Fibroblast of pulmonary artery (primary cell): Measurements from ENCODE around the gene YTHDF1.
"Not testable (repeated sequence)": the region's sequence is repeated elsewhere in the genome, so short reads cannot be mapped to it uniquely, and the experiment has no call there.

Experiments
- DNase-seq: peaks from one replicate; pipeline ENCODE4 v3.0.0-alpha.2; 2010; ENCODE audit warnings: low read depth
- H3K4me3 ChIP-seq: replicated peaks from 2 replicates; pipeline ENCODE4 v1.5.1; 2011; ENCODE audit warnings: low read depth, mild to moderate bottlenecking, control low read depth, low read length, moderate library complexity
- CTCF ChIP-seq: IDR thresholded peaks from 2 replicates; pipeline ENCODE4 v1.5.1; 2011; ENCODE audit warnings: mild to moderate bottlenecking, control low read depth, low read length, inconsistent platforms; ENCODE audit errors: missing control alignments

YTHDF1 gene

GRCh38 chr20:63223121-63223825 lies 7.3 kb upstream of the YTHDF1 start:
- peak; percentile 76 for TF ChIP-seq CTCF
- H3K4me3 ChIP-seq = no peak overlapping the region
- peak; percentile 46 for DNase-seq

- no peak overlapping the region for H3K4me3 ChIP-seq
- no peak for TF ChIP-seq CTCF
- DNase-seq = no peak
Observed at GRCh38 chr20:63222541-63222940, 6.6 kb upstream of the YTHDF1 start.

- DNase-seq, H3K4me3 ChIP-seq: not testable (repeated sequence)
Observed at GRCh38 chr20:63221400-63222053, 5.6 kb upstream of the YTHDF1 start.

GRCh38 chr20:63220696-63221399 lies 4.9 kb upstream of the YTHDF1 start:
- DNase-seq = no peak
- no peak for TF ChIP-seq CTCF
- no peak overlapping the region for H3K4me3 ChIP-seq

- DNase-seq = no peak
- no peak overlapping the region for H3K4me3 ChIP-seq
- TF ChIP-seq CTCF = no peak
Observed at GRCh38 chr20:63219866-63220521, 4.1 kb upstream of the YTHDF1 start.

GRCh38 chr20:63219447-63219821 lies 3.5 kb upstream of the YTHDF1 start:
- no peak overlapping the region for H3K4me3 ChIP-seq
- DNase-seq = no peak
- TF ChIP-seq CTCF = no peak
